B cell (primary cell): ENCODE results near the gene KMT2A. TPM values are rescaled to one million over a fixed set of nuclear protein-coding genes. Genes with fewer than 3 reads are reported as not detected.
"Not testable (repeated sequence)": the region's sequence is repeated elsewhere in the genome, so short reads cannot be mapped to it uniquely, and the experiment has no call there.

Experiments used
- ATAC-seq: fragments of 200-7000 bp; cut with Tn5 transposase; one replicate; pipeline ENCODE4 v1.10.0; 2021; ENCODE audit warnings: low read depth, mild to moderate bottlenecking, moderate number of reproducible peaks, moderate library complexity
- CTCF ChIA-PET: fragments of 350-600 bp; sonication (Branson Sonifier 250); formaldehyde crosslinking; loops from one replicate; lab custom pipeline; 2021; ENCODE audit warnings: antibody characterized with exemption, inconsistent platforms; lab: Charles Lee
- POLR2A ChIA-PET: fragments of 350-600 bp; sonication (Branson Sonifier 250); formaldehyde crosslinking; loops from one replicate; lab custom pipeline; 2021; ENCODE audit warnings: antibody characterized with exemption; lab: Charles Lee
- DNase-seq: peaks from one replicate; pipeline ENCODE4 v3.0.0; 2013
- H2AFZ ChIP-seq: 2 replicates; pipeline ENCODE4 v1.6.1; 2012; ENCODE audit warnings: mild to moderate bottlenecking, low read depth, low read length; ENCODE audit not compliant: insufficient read depth, poor library complexity, severe bottlenecking
- H3K27ac ChIP-seq, 2 donors: 1 replicate in 1 of 2; 2 replicates in 1 of 2; pipeline ENCODE4 v1.5.1; 2012 to 2013; ENCODE audit warnings: low read length in 2 of 2, mild to moderate bottlenecking in 2 of 2, moderate library complexity in 1 of 2
- H3K27me3 ChIP-seq, 4 experiments: fragments of 200-600 bp in 1 of 4; sonication (generic) in 1 of 4; replicated peaks in 1 of 4; 1 replicate in 2 of 4; 2 replicates in 2 of 4; pipeline versions ENCODE4 v1.6.1 to v1.7.0; 2013 to 2016; ENCODE audit warnings: low read length in 3 of 4, mild to moderate bottlenecking in 2 of 4, mixed read lengths in 1 of 4, moderate library complexity in 1 of 4; ENCODE audit not compliant: insufficient read depth in 4 of 4, control insufficient read depth in 3 of 4; ENCODE audit errors: control extremely low read depth in 1 of 4
- H3K36me3 ChIP-seq, 2 experiments: replicated peaks in 1 of 2; 1 replicate in 1 of 2; 2 replicates in 1 of 2; pipeline versions ENCODE4 v1.6.1 to v1.7.1; 2013; ENCODE audit warnings: low read length in 1 of 2; ENCODE audit not compliant: insufficient read depth in 2 of 2, control insufficient read depth in 1 of 2; ENCODE audit errors: control extremely low read depth in 1 of 2, extremely low read depth in 1 of 2
- H3K4me1 ChIP-seq, 2 donors: fragments of 200-600 bp in 1 of 2; sonication (generic) in 1 of 2; 1 replicate in 1 of 2; 2 replicates in 1 of 2; pipeline versions ENCODE4 v1.5.1 to v1.6.1; 2013 to 2017; ENCODE audit warnings: low read length in 2 of 2; ENCODE audit not compliant: control insufficient read depth in 2 of 2, insufficient read depth in 2 of 2
- H3K4me2 ChIP-seq: replicated peaks from 2 replicates; pipeline ENCODE3; 2012; ENCODE audit warnings: mild to moderate bottlenecking, low read depth, low read length; ENCODE audit not compliant: poor library complexity, severe bottlenecking
- H3K4me3 ChIP-seq, 5 experiments: fragments of 200-600 bp in 1 of 5; sonication (generic) in 1 of 5; 1 replicate in 3 of 5; 2 replicates in 2 of 5; pipeline versions ENCODE4 v1.5.1 to v1.7.0; 2011 to 2016; ENCODE audit warnings: low read length in 4 of 5, mild to moderate bottlenecking in 4 of 5, low read depth in 2 of 5, control low read depth in 1 of 5, moderate library complexity in 1 of 5; ENCODE audit not compliant: insufficient read depth in 1 of 5; ENCODE audit errors: control extremely low read depth in 1 of 5, extremely low read depth in 1 of 5
- H3K79me2 ChIP-seq: fragments of 200-600 bp; sonication (generic); one replicate; pipeline ENCODE4 v1.6.0; 2016; ENCODE audit warnings: low read length; ENCODE audit not compliant: control insufficient read depth, insufficient read depth
- H3K9ac ChIP-seq: fragments of 200-600 bp; sonication (generic); 2 replicates; pipeline ENCODE4 v1.6.1; 2017; ENCODE audit warnings: mild to moderate bottlenecking, low read length, moderate library complexity
- H3K9me3 ChIP-seq, 3 donors: one replicate each; pipeline versions ENCODE4 v1.6.1 to v1.7.1; 2013; ENCODE audit warnings: low read length in 2 of 3; ENCODE audit not compliant: control insufficient read depth in 2 of 3, insufficient read depth in 1 of 3; ENCODE audit errors: control extremely low read depth in 1 of 3
- H4K20me1 ChIP-seq: 2 replicates; pipeline ENCODE4 v1.6.0; 2012; ENCODE audit warnings: mild to moderate bottlenecking, low read length; ENCODE audit not compliant: insufficient read depth, control insufficient read depth, poor library complexity, severe bottlenecking
- H3K27ac Mint-ChIP-seq: one replicate; pipeline ENCODE4 v1.8.0; 2021; ENCODE audit warnings: mixed read lengths
- H3K27me3 Mint-ChIP-seq: one replicate; pipeline ENCODE4 v1.8.0; 2021; ENCODE audit warnings: mixed read lengths
- H3K4me1 Mint-ChIP-seq: one replicate; pipeline ENCODE4 v1.8.0; 2021; ENCODE audit warnings: mixed read lengths
- H3K4me3 Mint-ChIP-seq: one replicate; pipeline ENCODE4 v1.8.0; 2021; ENCODE audit warnings: mixed read lengths
- H3K9me3 Mint-ChIP-seq: one replicate; pipeline ENCODE4 v1.8.0; 2022; ENCODE audit warnings: mixed read lengths; ENCODE audit not compliant: insufficient read depth
- EZH2 ChIP-seq: IDR thresholded peaks from 2 replicates; pipeline ENCODE4 v1.6.1; 2012; ENCODE audit warnings: borderline replicate concordance, low read depth, mild to moderate bottlenecking, moderate library complexity, low read length; ENCODE audit not compliant: insufficient read depth, poor library complexity, severe bottlenecking
- WGBS: methylation state at CpG from one replicate; pipeline ENCODE4 v1.1.5; 2013; ENCODE audit warnings: missing lambda C conversion rate; ENCODE audit not compliant: insufficient coverage; 5-methylcytosine and 5-hydroxymethylcytosine counted together
- intact Hi-C: fragments of 100-400 bp; cut with micrococcal nuclease; formaldehyde crosslinking; loops from one replicate; pipeline ENCODE4 v1.10.0; 2022
- polyA plus RNA-seq: library from polyadenylated mRNA; depleted of rRNA; stranded (reverse); fragments of >200 nt; gene quantifications from 2 replicates; pipeline ENCODE4 v1.2.3, GENCODE V29; 2012
- total RNA-seq, 2 donors: library from RNA; stranded (reverse); fragments of 120-200 nt in 1 of 2; gene quantifications; 1 replicate in 1 of 2; 2 replicates in 1 of 2; pipeline versions ENCODE4 v1.2.3 to v1.2.4, GENCODE V29; 2013 to 2022
- TF ChIP-seq, protein P1 (sequence below): fragments of 200-600 bp; IDR thresholded peaks from one replicate; pipeline ENCODE4 v1.8.0; 2022; ENCODE audit warnings: antibody characterized with exemption, mild to moderate bottlenecking

The KMT2A gene
- total and polyA plus RNA-seq, 2 donors (not counting 1 experiment from before 2014, with no cell fraction given) = 32.1 to 175 TPM

DNA sequence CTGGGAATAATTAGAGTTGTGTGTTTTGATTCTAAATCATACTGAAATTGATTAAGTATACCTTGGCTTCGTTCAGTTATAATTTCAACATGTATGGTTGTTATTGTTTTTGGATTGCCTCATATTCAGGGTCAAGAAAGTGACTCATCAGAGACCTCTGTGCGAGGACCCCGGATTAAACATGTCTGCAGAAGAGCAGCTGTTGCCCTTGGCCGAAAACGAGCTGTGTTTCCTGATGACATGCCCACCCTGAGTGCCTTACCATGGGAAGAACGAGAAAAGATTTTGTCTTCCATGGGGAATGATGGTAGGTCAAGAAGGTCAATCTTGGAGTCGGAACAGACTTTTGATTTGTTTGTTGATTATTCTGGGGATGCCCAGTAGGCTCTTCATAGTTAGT, 40.4 kb downstream of the KMT2A start:
- H3K27ac Mint-ChIP-seq = no peak overlapping the region
- no peak for TF ChIP-seq EZH2
- TF ChIP-seq, protein P1, sequence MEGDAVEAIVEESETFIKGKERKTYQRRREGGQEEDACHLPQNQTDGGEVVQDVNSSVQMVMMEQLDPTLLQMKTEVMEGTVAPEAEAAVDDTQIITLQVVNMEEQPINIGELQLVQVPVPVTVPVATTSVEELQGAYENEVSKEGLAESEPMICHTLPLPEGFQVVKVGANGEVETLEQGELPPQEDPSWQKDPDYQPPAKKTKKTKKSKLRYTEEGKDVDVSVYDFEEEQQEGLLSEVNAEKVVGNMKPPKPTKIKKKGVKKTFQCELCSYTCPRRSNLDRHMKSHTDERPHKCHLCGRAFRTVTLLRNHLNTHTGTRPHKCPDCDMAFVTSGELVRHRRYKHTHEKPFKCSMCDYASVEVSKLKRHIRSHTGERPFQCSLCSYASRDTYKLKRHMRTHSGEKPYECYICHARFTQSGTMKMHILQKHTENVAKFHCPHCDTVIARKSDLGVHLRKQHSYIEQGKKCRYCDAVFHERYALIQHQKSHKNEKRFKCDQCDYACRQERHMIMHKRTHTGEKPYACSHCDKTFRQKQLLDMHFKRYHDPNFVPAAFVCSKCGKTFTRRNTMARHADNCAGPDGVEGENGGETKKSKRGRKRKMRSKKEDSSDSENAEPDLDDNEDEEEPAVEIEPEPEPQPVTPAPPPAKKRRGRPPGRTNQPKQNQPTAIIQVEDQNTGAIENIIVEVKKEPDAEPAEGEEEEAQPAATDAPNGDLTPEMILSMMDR = no peak
- Histone ChIP-seq H3K36me3 (peaks cover 30 to 87% of the 10 kb centered on the region in 2 experiments), H3K4me2 (no peak overlapping the region), H3K9ac (no peak overlapping the region), H3K79me2 (peaks cover 31% of the 10 kb centered on the region), H4K20me1 (peaks cover 29% of the 10 kb centered on the region), H3K4me1 (no peaks in the 10 kb centered on the region), H3K27ac (no peak overlapping the region), H3K9me3 (no peaks in the 10 kb centered on the region), H3K4me3 (no peak overlapping the region), H2AFZ (no peak overlapping the region), H3K27me3 (no peaks in the 10 kb centered on the region)
- intact Hi-C loops = no loop called here
- no peaks in the 10 kb centered on the region for H3K9me3 Mint-ChIP-seq
- ChIA-PET POLR2A (no interaction called here), CTCF (interaction anchor here (1.1 to 1.5 kb wide), 3 partner anchors 17 to 279 kb away, joined by 3 to 4 read pairs (median 3); no protein-coding TSS in a partner anchor)
- no peaks in the 10 kb centered on the region for H3K27me3 Mint-ChIP-seq
- no peak for DNase-seq
- H3K4me3 Mint-ChIP-seq = no peak overlapping the region
- ATAC-seq = no peak
- 89% methylated on average over 6 of the region's 7 CpGs for WGBS
- no peaks in the 10 kb centered on the region for H3K4me1 Mint-ChIP-seq

DNA sequence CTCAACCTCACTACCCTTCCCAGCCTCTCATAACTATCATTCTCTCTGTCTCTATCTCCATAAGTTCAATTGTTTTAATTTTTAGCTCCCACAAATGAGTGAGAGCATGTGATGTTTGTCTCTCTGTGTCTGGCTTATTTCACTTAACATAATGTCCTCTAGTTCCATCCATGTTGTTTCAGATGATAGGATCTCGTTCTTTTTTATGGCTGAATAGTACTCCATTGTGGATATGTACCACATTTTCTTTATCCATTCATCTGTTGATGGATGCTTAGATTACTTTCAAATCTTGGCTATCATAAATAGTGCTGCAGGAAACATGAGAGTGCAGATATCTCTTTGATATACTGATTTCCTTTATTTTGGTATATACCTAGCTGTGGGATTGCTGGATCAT, 44.9 kb downstream of the KMT2A start:
- H3K9ac ChIP-seq, H3K27me3 ChIP-seq, DNase-seq, H3K79me2 ChIP-seq, intact Hi-C loops, H3K4me3 ChIP-seq, CTCF ChIA-PET, H3K27me3 Mint-ChIP-seq, H3K9me3 ChIP-seq, H3K27ac Mint-ChIP-seq, H3K9me3 Mint-ChIP-seq, H3K4me3 Mint-ChIP-seq, H3K27ac ChIP-seq, H3K4me2 ChIP-seq, H2AFZ ChIP-seq, POLR2A ChIA-PET, ATAC-seq, H3K4me1 ChIP-seq, H3K4me1 Mint-ChIP-seq: not testable (repeated sequence)
- no CpG with 5 or more reads among the region's 1 CpG for WGBS
- H3K36me3 ChIP-seq = peaks cover 33 to 89% of the 10 kb centered on the region in 2 experiments
- H4K20me1 ChIP-seq = peaks cover 10% of the 10 kb centered on the region
